ENCODE data around the gene NEAT1.
A peak's percentile ranks its signal among the peaks of the same experiment; 100 is the strongest.
"Not testable (repeated sequence)": the region's sequence is repeated elsewhere in the genome, so short reads cannot be mapped to it uniquely, and the experiment has no call there.

The NEAT1 gene

DNA sequence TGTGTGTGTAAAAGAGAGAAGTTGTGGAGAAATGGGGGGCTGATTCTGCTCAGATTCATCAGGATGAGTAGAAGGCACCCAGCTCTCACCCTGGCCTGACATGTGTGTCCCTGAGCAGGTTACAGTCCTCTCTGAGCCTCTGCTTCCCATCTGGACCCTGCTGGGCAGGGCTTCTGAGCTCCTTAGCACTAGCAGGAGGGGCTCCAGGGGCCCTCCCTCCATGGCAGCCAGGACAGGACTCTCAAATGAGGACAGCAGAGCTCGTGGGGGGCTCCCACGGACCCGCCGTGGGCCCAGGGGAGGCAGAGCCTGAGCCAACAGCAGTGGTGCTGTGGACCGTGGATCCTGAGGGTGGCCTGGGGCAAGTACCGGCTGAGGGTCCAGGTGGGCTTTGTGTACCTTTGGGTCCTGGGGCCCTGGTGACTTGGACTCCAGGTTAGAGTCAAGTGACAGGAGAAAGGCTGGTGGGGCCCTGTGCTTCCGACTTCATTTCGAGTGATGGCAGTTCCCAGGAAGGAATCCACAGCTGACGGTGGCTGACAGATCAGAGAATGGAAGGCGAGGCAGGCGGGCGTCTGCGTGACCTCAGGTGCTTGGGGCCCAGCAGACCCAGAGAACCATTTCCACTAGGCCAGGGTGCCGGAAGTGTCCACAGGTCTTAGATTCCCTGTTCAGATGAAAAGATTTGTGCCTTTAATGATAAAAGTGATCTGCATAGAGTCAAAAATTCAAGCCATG lies 21.9 kb downstream of the NEAT1 start:
- H3K9ac ChIP-seq (ENCODE audit: low read depth, low read length), result no peak overlapping the region
- no peak overlapping the region for H3K4me3 ChIP-seq (ENCODE audit: low read length)
- H3K27me3 ChIP-seq (ENCODE audit: insufficient read depth, low read length), result no peaks in the 10 kb centered on the region
- no peaks in the 10 kb centered on the region for H3K9me3 ChIP-seq (ENCODE audit: insufficient read depth, low read depth, low read length)
- no peaks in the 10 kb centered on the region; the same call in 1 of the 2 replicates for H3K4me1 ChIP-seq (ENCODE audit: insufficient read depth, low read length)
- no peaks in the 10 kb centered on the region for H3K36me3 ChIP-seq (ENCODE audit: insufficient read depth, low read depth, low read length)
- H3K27ac ChIP-seq (ENCODE audit: low read length), result no peak overlapping the region

DNA sequence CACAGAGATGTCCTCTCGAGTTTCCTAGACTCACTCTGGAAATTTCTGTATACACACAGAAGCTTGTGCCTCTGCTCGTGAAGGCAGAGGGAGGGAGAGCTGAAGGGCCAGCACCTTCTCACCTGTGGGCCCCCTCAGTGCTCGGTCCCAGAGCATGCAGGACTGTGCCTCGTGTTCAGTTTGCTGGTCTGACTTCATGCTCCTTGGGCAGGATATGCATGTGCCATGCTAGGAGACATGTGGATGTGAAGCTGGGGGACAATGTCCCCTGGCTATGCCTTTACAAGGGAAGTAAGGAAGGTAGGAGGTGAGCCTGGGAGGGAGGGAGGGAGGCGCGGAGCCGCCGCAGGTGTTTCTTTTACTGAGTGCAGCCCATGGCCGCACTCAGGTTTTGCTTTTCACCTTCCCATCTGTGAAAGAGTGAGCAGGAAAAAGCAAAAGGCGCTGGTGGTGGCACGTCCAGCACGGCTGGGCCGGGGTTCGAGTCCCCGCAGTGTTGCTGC lies 22.6 kb downstream of the NEAT1 start:
- no peaks in the 10 kb centered on the region for H3K36me3 ChIP-seq (ENCODE audit: insufficient read depth, low read depth, low read length)
- H3K9me3 ChIP-seq (ENCODE audit: insufficient read depth, low read depth, low read length), result no peaks in the 10 kb centered on the region
- H3K27me3 ChIP-seq (ENCODE audit: insufficient read depth, low read length), result no peaks in the 10 kb centered on the region
- H3K4me3 ChIP-seq (ENCODE audit: low read length), result no peak overlapping the region
- H3K4me1 ChIP-seq (ENCODE audit: insufficient read depth, low read length), result no peaks in the 10 kb centered on the region; the same call in 1 of the 2 replicates
- no peak overlapping the region for H3K27ac ChIP-seq (ENCODE audit: low read length)
- no peak overlapping the region for H3K9ac ChIP-seq (ENCODE audit: low read depth, low read length)

GRCh38 chr11:65445604-65446445 lies 23.2 kb downstream of the NEAT1 start:
- Histone ChIP-seq H3K9me3 (ENCODE audit: insufficient read depth, low read depth, low read length) (no peaks in the 10 kb centered on the region), H3K4me3 (ENCODE audit: low read length) (no peak overlapping the region), H3K36me3 (ENCODE audit: insufficient read depth, low read depth, low read length) (no peaks in the 10 kb centered on the region), H3K27me3 (ENCODE audit: insufficient read depth, low read length) (no peaks in the 10 kb centered on the region), H3K4me1 (ENCODE audit: insufficient read depth, low read length) (no peaks in the 10 kb centered on the region; the same call in 1 of the 2 replicates), H3K9ac (ENCODE audit: low read depth, low read length) (no peak overlapping the region), H3K27ac (ENCODE audit: low read length) (no peak overlapping the region)

DNA sequence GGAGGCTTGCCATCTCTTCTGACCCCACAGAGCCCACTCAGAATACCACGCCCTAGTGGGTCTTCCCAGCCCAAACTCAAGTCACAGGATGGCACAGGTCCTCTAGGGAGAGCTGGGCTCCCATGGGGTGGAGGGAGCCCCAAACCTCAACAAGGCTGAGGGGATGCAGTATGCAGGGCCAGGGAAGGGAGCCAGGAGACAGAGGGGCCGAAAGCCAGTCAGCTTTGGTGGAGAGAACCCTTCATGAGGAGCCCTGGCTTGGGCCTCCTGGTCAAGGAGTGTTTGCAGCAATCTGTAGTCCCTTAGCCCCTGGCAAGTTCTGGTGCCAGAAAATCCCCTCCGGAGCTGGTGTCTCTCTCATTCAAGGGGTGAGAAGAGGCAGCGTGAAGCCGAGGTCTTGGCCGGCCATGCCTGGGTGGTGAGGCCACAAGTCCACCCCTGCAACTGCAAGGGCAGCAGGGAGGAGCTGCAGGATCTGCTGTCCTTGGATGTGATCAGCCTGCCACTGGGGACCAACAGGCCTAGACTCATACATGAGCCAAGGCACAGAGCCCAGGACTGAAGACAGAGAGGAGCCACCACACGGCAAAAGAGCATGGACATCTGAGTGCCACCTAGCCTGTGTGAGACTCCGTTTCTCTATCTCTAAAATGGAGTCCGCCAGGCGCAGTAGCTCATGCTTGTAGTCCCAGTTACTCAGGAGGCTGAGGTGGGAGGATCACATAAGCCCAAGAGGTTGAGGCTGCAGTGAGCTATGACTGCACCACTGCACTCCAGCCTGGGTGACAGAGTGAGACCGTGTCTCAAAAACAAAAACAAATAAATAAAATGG lies 24.1 kb downstream of the NEAT1 start:
- Histone ChIP-seq H3K4me3 (ENCODE audit: low read length) (no peak overlapping the region), H3K9ac (ENCODE audit: low read depth, low read length) (no peak overlapping the region), H3K27ac (ENCODE audit: low read length) (no peak overlapping the region), H3K27me3 (ENCODE audit: insufficient read depth, low read length) (no peaks in the 10 kb centered on the region), H3K4me1 (ENCODE audit: insufficient read depth, low read length) (no peaks in the 10 kb centered on the region; the same call in 1 of the 2 replicates), H3K36me3 (ENCODE audit: insufficient read depth, low read depth, low read length) (no peaks in the 10 kb centered on the region), H3K9me3 (ENCODE audit: insufficient read depth, low read depth, low read length) (no peaks in the 10 kb centered on the region)

GRCh38 chr11:65448074-65448417 lies 25.4 kb downstream of the NEAT1 start:
- H3K4me1 ChIP-seq (ENCODE audit: insufficient read depth, low read length), result no peaks in the 10 kb centered on the region
- no peak overlapping the region for H3K4me3 ChIP-seq (ENCODE audit: low read length)
- no peak overlapping the region for H3K9ac ChIP-seq (ENCODE audit: low read depth, low read length)
- H3K27me3 ChIP-seq (ENCODE audit: insufficient read depth, low read length), result peaks cover 6% of the 10 kb centered on the region; the same call in 1 of the 2 replicates
- H3K9me3 ChIP-seq (ENCODE audit: insufficient read depth, low read depth, low read length), result no peaks in the 10 kb centered on the region
- H3K36me3 ChIP-seq (ENCODE audit: insufficient read depth, low read depth, low read length), result no peaks in the 10 kb centered on the region
- H3K27ac ChIP-seq (ENCODE audit: low read length), result no peak overlapping the region

DNA sequence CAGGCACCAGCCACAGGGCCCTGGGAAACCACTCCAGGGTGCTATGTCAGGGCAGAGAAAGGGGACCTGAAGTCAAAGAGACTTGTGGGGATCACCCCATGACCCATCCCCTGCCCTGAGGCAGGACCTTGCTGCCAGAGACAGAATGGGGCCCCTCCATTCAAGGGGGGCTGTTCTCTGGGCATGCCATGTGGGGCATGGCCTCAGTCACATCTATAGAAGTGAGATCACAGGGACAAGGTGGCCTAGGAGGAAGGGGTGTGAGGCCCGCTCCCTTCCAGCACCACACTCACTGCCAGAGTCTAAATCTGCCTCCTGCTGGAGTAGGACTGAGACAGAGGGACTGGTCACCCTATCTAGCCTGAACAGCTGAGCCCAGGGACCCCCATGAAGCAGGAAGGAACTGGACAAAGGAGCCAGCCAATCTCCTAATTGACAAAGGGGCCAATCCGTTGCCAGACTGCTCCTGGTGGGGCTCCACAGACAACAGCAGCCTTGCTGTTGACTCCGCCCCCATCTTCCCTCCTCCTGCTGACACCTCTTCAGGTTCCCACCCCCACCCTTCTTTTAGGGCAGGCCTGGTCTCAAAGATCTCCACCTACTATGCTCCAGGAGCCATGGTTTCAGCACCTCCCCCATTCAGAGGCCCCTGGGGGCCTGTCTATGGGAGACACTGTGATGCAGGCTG lies 26.0 kb downstream of the NEAT1 start:
- Histone ChIP-seq H3K9ac (ENCODE audit: low read depth, low read length) (no peak overlapping the region), H3K9me3 (ENCODE audit: insufficient read depth, low read depth, low read length) (no peaks in the 10 kb centered on the region), H3K36me3 (ENCODE audit: insufficient read depth, low read depth, low read length) (no peaks in the 10 kb centered on the region)

GRCh38 chr11:65451301-65451700 lies 28.7 kb downstream of the NEAT1 start:
- not testable (repeated sequence) for H3K9me3 ChIP-seq (ENCODE audit: insufficient read depth, low read depth, low read length); H3K27ac ChIP-seq (ENCODE audit: low read length); H3K36me3 ChIP-seq (ENCODE audit: insufficient read depth, low read depth, low read length); H3K4me3 ChIP-seq (ENCODE audit: low read length); H3K4me1 ChIP-seq (ENCODE audit: insufficient read depth, low read length); H3K9ac ChIP-seq (ENCODE audit: low read depth, low read length)
- peaks cover 37% of the 10 kb centered on the region for H3K27me3 ChIP-seq (ENCODE audit: insufficient read depth, low read length)

More for the DNA sequence above, 26.0 kb downstream of the NEAT1 start:
- Histone ChIP-seq H3K27me3 (ENCODE audit: insufficient read depth, low read length) (peaks cover 9% of the 10 kb centered on the region; the same call in 1 of the 2 replicates), H3K27ac (ENCODE audit: low read length) (no peak overlapping the region), H3K4me1 (ENCODE audit: insufficient read depth, low read length) (no peaks in the 10 kb centered on the region), H3K4me3 (ENCODE audit: low read length) (no peak overlapping the region)

DNA sequence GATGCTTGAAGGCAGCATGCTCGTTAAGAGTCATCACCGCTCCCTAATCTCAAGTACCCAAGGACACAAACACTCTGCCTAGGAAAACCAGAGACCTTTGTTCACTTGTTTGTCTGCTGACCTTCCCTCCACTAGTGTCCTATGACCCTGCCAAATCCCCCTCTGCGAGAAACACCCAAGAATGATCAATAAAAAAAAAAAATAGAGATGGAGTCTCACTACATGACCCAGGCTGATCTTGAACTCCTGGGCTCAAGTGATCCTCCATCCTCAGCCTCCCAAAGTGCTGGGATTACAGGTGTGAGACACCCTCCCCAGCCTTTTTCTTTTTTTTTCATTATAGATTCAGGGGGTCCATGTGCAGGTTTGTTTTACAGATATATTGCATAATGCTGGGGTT lies 29.7 kb downstream of the NEAT1 start:
- not testable (repeated sequence) for H3K9me3 ChIP-seq (ENCODE audit: insufficient read depth, low read depth, low read length); H3K27ac ChIP-seq (ENCODE audit: low read length); H3K36me3 ChIP-seq (ENCODE audit: insufficient read depth, low read depth, low read length); H3K4me3 ChIP-seq (ENCODE audit: low read length); H3K9ac ChIP-seq (ENCODE audit: low read depth, low read length); H3K4me1 ChIP-seq (ENCODE audit: insufficient read depth, low read length)
- H3K27me3 ChIP-seq (ENCODE audit: insufficient read depth, low read length), result peaks cover 46% of the 10 kb centered on the region

GRCh38 chr11:65452806-65453490 lies 30.4 kb downstream of the NEAT1 start:
- Histone ChIP-seq H3K9ac (ENCODE audit: low read depth, low read length) (no peak overlapping the region), H3K27ac (ENCODE audit: low read length) (no peak overlapping the region), H3K27me3 (ENCODE audit: insufficient read depth, low read length) (peaks cover 53% of the 10 kb centered on the region), H3K36me3 (ENCODE audit: insufficient read depth, low read depth, low read length) (no peaks in the 10 kb centered on the region), H3K4me1 (ENCODE audit: insufficient read depth, low read length) (no peaks in the 10 kb centered on the region), H3K9me3 (ENCODE audit: insufficient read depth, low read depth, low read length) (no peaks in the 10 kb centered on the region), H3K4me3 (ENCODE audit: low read length) (no peak overlapping the region)

DNA sequence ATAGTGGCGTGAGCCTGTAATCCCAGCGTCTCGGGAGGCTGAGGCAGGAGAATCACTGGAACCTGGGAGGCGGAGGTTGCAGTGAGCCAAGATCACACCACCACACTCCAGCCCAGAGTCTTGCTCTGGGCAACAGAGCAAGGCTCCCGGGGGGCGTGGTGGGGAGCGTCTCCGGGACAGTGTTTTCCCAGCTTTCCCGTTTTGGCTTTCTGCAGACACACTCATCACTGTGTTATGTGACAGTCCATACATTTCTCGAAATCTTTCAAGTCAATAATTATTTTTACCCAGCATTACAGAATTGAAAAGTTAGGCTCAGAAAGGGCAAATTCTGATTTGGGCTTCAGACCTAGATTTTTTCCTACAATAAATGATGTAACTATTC lies 31.7 kb downstream of the NEAT1 start:
- H3K36me3 ChIP-seq (ENCODE audit: insufficient read depth, low read depth, low read length), result no peaks in the 10 kb centered on the region
- H3K4me1 ChIP-seq (ENCODE audit: insufficient read depth, low read length), result no peaks in the 10 kb centered on the region
- peak overlapping the region; percentile 71; the same call in 1 of the 2 replicates for H3K4me3 ChIP-seq (ENCODE audit: low read length)
- peaks cover 67% of the 10 kb centered on the region for H3K27me3 ChIP-seq (ENCODE audit: insufficient read depth, low read length)
- H3K9ac ChIP-seq (ENCODE audit: low read depth, low read length), result no peak overlapping the region
- H3K27ac ChIP-seq (ENCODE audit: low read length), result no peak overlapping the region
- H3K9me3 ChIP-seq (ENCODE audit: insufficient read depth, low read depth, low read length), result no peaks in the 10 kb centered on the region
